GM12872 (cell line): ENCODE results near the gene PPM1L.

Experiments
- CTCF ChIP-seq: IDR thresholded peaks from 3 replicates; pipeline ENCODE4 v1.5.1; 2011; ENCODE audit warnings: low read depth, mild to moderate bottlenecking, low read length, moderate library complexity; ENCODE audit not compliant: insufficient read depth

The PPM1L gene

GRCh38 chr3:160856450-160856849, 100.4 kb downstream of the PPM1L start:
- no peak for TF ChIP-seq CTCF

DNA sequence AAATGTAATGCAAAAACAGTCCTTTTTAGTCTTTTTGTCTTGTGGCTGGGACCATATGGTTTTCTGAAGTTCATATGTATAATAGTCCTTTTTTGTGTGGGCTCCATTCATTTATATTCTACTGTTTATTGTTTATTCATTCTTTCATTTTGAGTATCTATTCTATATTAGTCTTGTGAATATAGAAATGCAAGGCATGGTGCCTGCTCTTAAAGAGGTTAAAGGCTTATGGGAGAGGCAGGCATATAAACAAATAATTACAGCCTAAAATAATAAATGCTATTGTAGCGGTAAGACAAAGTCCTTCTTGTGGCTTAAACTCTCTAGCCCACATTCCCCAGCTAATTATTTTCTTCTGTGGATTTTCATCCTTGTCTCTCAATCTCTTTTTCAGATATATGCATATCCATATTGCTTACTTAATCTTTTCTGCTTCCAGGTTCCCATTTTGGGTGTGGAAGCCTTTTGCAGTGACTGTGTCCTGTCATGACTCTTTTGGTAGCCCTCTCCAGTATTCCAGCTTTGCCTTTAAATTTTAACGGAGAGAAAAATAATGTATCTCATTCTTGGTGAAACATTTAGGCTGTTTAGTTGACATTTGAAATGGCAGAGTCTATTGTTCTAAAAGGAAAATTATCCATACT, 101.6 kb downstream of the PPM1L start:
- TF ChIP-seq CTCF: no peak

GRCh38 chr3:160860346-160860745, 104.3 kb downstream of the PPM1L start:
- no peak for TF ChIP-seq CTCF

- TF ChIP-seq CTCF: no peak
Observed at GRCh38 chr3:160869825-160870224, 113.8 kb downstream of the PPM1L start.

DNA sequence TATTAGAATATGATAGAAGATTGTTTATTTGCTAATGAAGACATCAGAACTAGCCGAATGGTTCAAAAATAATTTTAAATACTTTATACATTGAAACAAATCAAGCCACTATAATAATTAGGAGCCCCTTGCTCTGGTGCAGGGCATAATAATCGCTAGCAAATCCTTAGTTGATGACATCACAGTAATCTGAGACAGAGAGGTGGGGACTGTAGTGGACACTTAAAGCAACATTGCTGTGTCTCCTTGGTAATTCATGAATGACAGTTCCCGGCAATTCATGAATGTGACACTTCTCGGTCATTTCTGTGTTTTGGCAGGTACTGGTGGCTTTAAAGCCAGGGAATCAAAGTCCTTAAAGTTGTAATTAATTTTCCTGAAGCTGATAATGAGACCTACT, 114.3 kb downstream of the PPM1L start:
- no peak for TF ChIP-seq CTCF

DNA sequence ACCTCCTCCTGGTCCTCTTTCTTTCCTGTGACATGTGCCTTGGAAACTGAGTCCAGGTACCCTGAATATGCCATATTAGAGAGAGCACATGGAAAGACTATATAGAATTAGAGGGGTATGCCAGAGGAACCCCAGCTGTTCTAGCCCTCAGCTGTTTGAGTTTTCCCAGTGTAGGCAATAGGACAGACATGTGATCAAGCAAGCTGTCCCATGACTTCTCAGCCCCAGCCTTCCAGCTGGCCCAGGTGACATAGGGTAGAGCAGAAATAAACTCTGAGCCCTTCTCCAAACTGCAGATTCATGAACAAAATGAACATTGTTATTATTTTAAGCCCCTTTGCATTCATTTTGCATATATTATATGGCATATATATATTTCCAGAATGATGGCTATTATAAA, 118.7 kb downstream of the PPM1L start:
- no peak for TF ChIP-seq CTCF

DNA sequence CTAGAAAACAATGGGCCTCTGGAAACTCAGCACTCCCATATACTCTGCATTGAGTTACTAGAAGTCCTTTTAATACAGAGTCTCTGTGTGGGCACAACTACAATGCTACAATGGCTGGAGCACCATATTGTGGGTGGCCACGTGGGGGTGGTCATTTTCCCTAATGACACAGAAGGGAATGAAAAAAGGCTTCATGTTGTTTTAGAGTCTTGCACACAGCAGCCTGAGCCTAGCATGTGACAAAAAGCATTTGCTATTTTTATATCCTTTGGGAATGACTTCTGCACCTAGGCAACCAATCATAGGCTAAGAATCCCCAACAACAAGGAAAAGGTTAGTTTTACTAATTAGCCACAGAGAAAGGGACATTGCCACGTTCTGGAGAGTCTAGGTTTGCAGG, 120.6 kb downstream of the PPM1L start:
- TF ChIP-seq CTCF: no peak
